ENCODE results near the gene CELF4.

The CELF4 gene

GRCh38 chr18:37412829-37413228 is 152.8 kb downstream of the CELF4 start:
- Histone ChIP-seq H3K27me3 (ENCODE audit: control insufficient read depth, insufficient read depth, low read length) (no peaks in the 10 kb centered on the region), H3K4me1 (ENCODE audit: control insufficient read depth, low read depth, low read length) (peaks cover 4% of the 10 kb centered on the region), H3K27ac (ENCODE audit: low read length) (no peak overlapping the region), H3K9ac (ENCODE audit: low read length) (no peak overlapping the region), H3K36me3 (ENCODE audit: control insufficient read depth, low read depth, low read length) (no peaks in the 10 kb centered on the region), H3K9me3 (ENCODE audit: control insufficient read depth, low read depth, low read length) (no peaks in the 10 kb centered on the region), H3K4me3 (ENCODE audit: low read length) (no peak overlapping the region)

GRCh38 chr18:37412333-37412732 is 153.3 kb downstream of the CELF4 start:
- Histone ChIP-seq H3K27ac (ENCODE audit: low read length) (no peak overlapping the region), H3K9me3 (ENCODE audit: control insufficient read depth, low read depth, low read length) (no peaks in the 10 kb centered on the region), H3K4me1 (ENCODE audit: control insufficient read depth, low read depth, low read length) (peaks cover 4% of the 10 kb centered on the region), H3K4me3 (ENCODE audit: low read length) (no peak overlapping the region), H3K36me3 (ENCODE audit: control insufficient read depth, low read depth, low read length) (no peaks in the 10 kb centered on the region), H3K9ac (ENCODE audit: low read length) (no peak overlapping the region), H3K27me3 (ENCODE audit: control insufficient read depth, insufficient read depth, low read length) (no peaks in the 10 kb centered on the region)

GRCh38 chr18:37409878-37410277 is 155.7 kb downstream of the CELF4 start:
- H3K9ac ChIP-seq (ENCODE audit: low read length), result no peak overlapping the region
- H3K4me1 ChIP-seq (ENCODE audit: control insufficient read depth, low read depth, low read length), result peaks cover 4% of the 10 kb centered on the region
- H3K27ac ChIP-seq (ENCODE audit: low read length), result no peak overlapping the region
- no peaks in the 10 kb centered on the region for H3K36me3 ChIP-seq (ENCODE audit: control insufficient read depth, low read depth, low read length)
- H3K9me3 ChIP-seq (ENCODE audit: control insufficient read depth, low read depth, low read length), result no peaks in the 10 kb centered on the region
- H3K27me3 ChIP-seq (ENCODE audit: control insufficient read depth, insufficient read depth, low read length), result no peaks in the 10 kb centered on the region
- H3K4me3 ChIP-seq (ENCODE audit: low read length), result no peak overlapping the region

- Histone ChIP-seq H3K4me1 (ENCODE audit: control insufficient read depth, low read depth, low read length) (peaks cover 4% of the 10 kb centered on the region), H3K27me3 (ENCODE audit: control insufficient read depth, insufficient read depth, low read length) (no peaks in the 10 kb centered on the region), H3K9ac (ENCODE audit: low read length) (no peak overlapping the region), H3K27ac (ENCODE audit: low read length) (no peak overlapping the region), H3K4me3 (ENCODE audit: low read length) (no peak overlapping the region), H3K9me3 (ENCODE audit: control insufficient read depth, low read depth, low read length) (no peaks in the 10 kb centered on the region), H3K36me3 (ENCODE audit: control insufficient read depth, low read depth, low read length) (no peaks in the 10 kb centered on the region)
These were observed 156.8 kb downstream of the CELF4 start for GRCh38 chr18:37408676-37409265.

GRCh38 chr18:37407571-37407970 is 158.0 kb downstream of the CELF4 start:
- Histone ChIP-seq H3K9me3 (ENCODE audit: control insufficient read depth, low read depth, low read length) (no peaks in the 10 kb centered on the region), H3K36me3 (ENCODE audit: control insufficient read depth, low read depth, low read length) (no peaks in the 10 kb centered on the region), H3K4me3 (ENCODE audit: low read length) (no peak overlapping the region), H3K27ac (ENCODE audit: low read length) (no peak overlapping the region), H3K27me3 (ENCODE audit: control insufficient read depth, insufficient read depth, low read length) (no peaks in the 10 kb centered on the region), H3K9ac (ENCODE audit: low read length) (no peak overlapping the region), H3K4me1 (ENCODE audit: control insufficient read depth, low read depth, low read length) (peaks cover 4% of the 10 kb centered on the region)

GRCh38 chr18:37405772-37406171 is 159.8 kb downstream of the CELF4 start:
- Histone ChIP-seq H3K9ac (ENCODE audit: low read length) (no peak overlapping the region), H3K36me3 (ENCODE audit: control insufficient read depth, low read depth, low read length) (no peaks in the 10 kb centered on the region), H3K4me3 (ENCODE audit: low read length) (no peak overlapping the region), H3K27ac (ENCODE audit: low read length) (no peak overlapping the region), H3K4me1 (ENCODE audit: control insufficient read depth, low read depth, low read length) (peaks cover 4% of the 10 kb centered on the region), H3K27me3 (ENCODE audit: control insufficient read depth, insufficient read depth, low read length) (no peaks in the 10 kb centered on the region), H3K9me3 (ENCODE audit: control insufficient read depth, low read depth, low read length) (no peaks in the 10 kb centered on the region)

- Histone ChIP-seq H3K9ac (ENCODE audit: low read length) (no peak overlapping the region), H3K9me3 (ENCODE audit: control insufficient read depth, low read depth, low read length) (no peaks in the 10 kb centered on the region), H3K27ac (ENCODE audit: low read length) (no peak overlapping the region), H3K36me3 (ENCODE audit: control insufficient read depth, low read depth, low read length) (no peaks in the 10 kb centered on the region), H3K4me3 (ENCODE audit: low read length) (no peak overlapping the region), H3K4me1 (ENCODE audit: control insufficient read depth, low read depth, low read length) (peaks cover 4% of the 10 kb centered on the region), H3K27me3 (ENCODE audit: control insufficient read depth, insufficient read depth, low read length) (no peaks in the 10 kb centered on the region)
These were observed 160.4 kb downstream of the CELF4 start for GRCh38 chr18:37405229-37405628.

GRCh38 chr18:37403788-37404187 is 161.8 kb downstream of the CELF4 start:
- H3K4me1 ChIP-seq (ENCODE audit: control insufficient read depth, low read depth, low read length), result no peaks in the 10 kb centered on the region
- no peak overlapping the region for H3K9ac ChIP-seq (ENCODE audit: low read length)
- H3K4me3 ChIP-seq (ENCODE audit: low read length), result no peak overlapping the region
- H3K9me3 ChIP-seq (ENCODE audit: control insufficient read depth, low read depth, low read length), result no peaks in the 10 kb centered on the region
- no peaks in the 10 kb centered on the region for H3K36me3 ChIP-seq (ENCODE audit: control insufficient read depth, low read depth, low read length)
- no peaks in the 10 kb centered on the region for H3K27me3 ChIP-seq (ENCODE audit: control insufficient read depth, insufficient read depth, low read length)
- no peak overlapping the region for H3K27ac ChIP-seq (ENCODE audit: low read length)

- H3K4me3 ChIP-seq (ENCODE audit: low read length), result no peak overlapping the region
- no peak overlapping the region for H3K27ac ChIP-seq (ENCODE audit: low read length)
- H3K27me3 ChIP-seq (ENCODE audit: control insufficient read depth, insufficient read depth, low read length), result no peaks in the 10 kb centered on the region
- no peaks in the 10 kb centered on the region for H3K36me3 ChIP-seq (ENCODE audit: control insufficient read depth, low read depth, low read length)
- no peak overlapping the region for H3K9ac ChIP-seq (ENCODE audit: low read length)
- no peaks in the 10 kb centered on the region for H3K9me3 ChIP-seq (ENCODE audit: control insufficient read depth, low read depth, low read length)
- no peaks in the 10 kb centered on the region for H3K4me1 ChIP-seq (ENCODE audit: control insufficient read depth, low read depth, low read length)
These were observed 162.4 kb downstream of the CELF4 start for GRCh38 chr18:37403100-37403781.

- Histone ChIP-seq H3K27me3 (ENCODE audit: control insufficient read depth, insufficient read depth, low read length) (no peaks in the 10 kb centered on the region), H3K27ac (ENCODE audit: low read length) (no peak overlapping the region), H3K4me1 (ENCODE audit: control insufficient read depth, low read depth, low read length) (no peaks in the 10 kb centered on the region), H3K9me3 (ENCODE audit: control insufficient read depth, low read depth, low read length) (no peaks in the 10 kb centered on the region), H3K9ac (ENCODE audit: low read length) (no peak overlapping the region), H3K36me3 (ENCODE audit: control insufficient read depth, low read depth, low read length) (no peaks in the 10 kb centered on the region), H3K4me3 (ENCODE audit: low read length) (no peak overlapping the region)
These were observed 162.9 kb downstream of the CELF4 start for GRCh38 chr18:37402735-37403099.

GRCh38 chr18:37400802-37401201 is 164.8 kb downstream of the CELF4 start:
- Histone ChIP-seq H3K9ac (ENCODE audit: low read length) (no peak overlapping the region), H3K27me3 (ENCODE audit: control insufficient read depth, insufficient read depth, low read length) (peaks cover 5% of the 10 kb centered on the region), H3K27ac (ENCODE audit: low read length) (no peak overlapping the region), H3K9me3 (ENCODE audit: control insufficient read depth, low read depth, low read length) (no peaks in the 10 kb centered on the region), H3K4me3 (ENCODE audit: low read length) (no peak overlapping the region), H3K36me3 (ENCODE audit: control insufficient read depth, low read depth, low read length) (no peaks in the 10 kb centered on the region), H3K4me1 (ENCODE audit: control insufficient read depth, low read depth, low read length) (no peaks in the 10 kb centered on the region)

GRCh38 chr18:37398248-37398920 is 167.2 kb downstream of the CELF4 start:
- H3K4me1 ChIP-seq (ENCODE audit: control insufficient read depth, low read depth, low read length), result peaks cover 3% of the 10 kb centered on the region
- no peak overlapping the region for H3K4me3 ChIP-seq (ENCODE audit: low read length)
- H3K36me3 ChIP-seq (ENCODE audit: control insufficient read depth, low read depth, low read length), result no peaks in the 10 kb centered on the region
- no peak overlapping the region for H3K27ac ChIP-seq (ENCODE audit: low read length)
- no peak overlapping the region for H3K9ac ChIP-seq (ENCODE audit: low read length)
- H3K9me3 ChIP-seq (ENCODE audit: control insufficient read depth, low read depth, low read length), result no peaks in the 10 kb centered on the region
- peaks cover 18% of the 10 kb centered on the region for H3K27me3 ChIP-seq (ENCODE audit: control insufficient read depth, insufficient read depth, low read length)

All from iPS-18a (cell line).